Testis (tissue), 3 donors: Measurements from ENCODE around the gene KIF26B. TPM values are rescaled to one million over a fixed set of nuclear protein-coding genes. Genes with fewer than 3 reads are reported as not detected.

Source experiments
- DNase-seq: peaks from one replicate; pipeline ENCODE4 v3.0.0-alpha.2; 2019
- H3K27ac ChIP-seq, 2 donors: fragments of 200-600 bp; sonication (generic); one replicate each; pipeline ENCODE4 v1.5.1; 2019
- H3K27me3 ChIP-seq: fragments of 200-600 bp; sonication (generic); one replicate; pipeline ENCODE4 v1.5.1; 2019
- H3K36me3 ChIP-seq: fragments of 200-600 bp; sonication (generic); one replicate; pipeline ENCODE4 v1.5.1; 2017; ENCODE audit warnings: low read depth; ENCODE audit errors: missing control alignments
- H3K4me1 ChIP-seq: fragments of 200-600 bp; sonication (generic); one replicate; pipeline ENCODE4 v1.5.1; 2019
- H3K4me3 ChIP-seq, 2 donors: fragments of 200-600 bp; sonication (generic); one replicate each; pipeline ENCODE4 v1.5.1; 2017 to 2019
- H3K9me3 ChIP-seq: fragments of 200-600 bp; sonication (generic); one replicate; pipeline ENCODE4 v1.5.1; 2017
- CTCF ChIP-seq, 3 experiments: fragments of 450-650 bp in 2 of 3; fragments of 200-600 bp in 1 of 3; sonication (generic) in 1 of 3; IDR thresholded peaks; one replicate each; pipeline ENCODE4 v1.5.1; 2016 to 2019; ENCODE audit warnings: antibody characterized with exemption in 3 of 3, mild to moderate bottlenecking in 2 of 3, moderate library complexity in 1 of 3
- POLR2A ChIP-seq: fragments of 450-650 bp; IDR thresholded peaks from one replicate; pipeline ENCODE4 v1.6.1; 2017; ENCODE audit warnings: antibody characterized with exemption, mild to moderate bottlenecking, moderate library complexity
- WGBS, 2 donors: methylation state at CpG; one replicate each; pipeline ENCODE4 v1.1.5; 2018; 5-methylcytosine and 5-hydroxymethylcytosine counted together
- intact Hi-C: fragments of 100-400 bp; cut with DNase I; formaldehyde crosslinking; loops from one replicate; pipeline ENCODE4 v1.15.1; 2023; ENCODE audit warnings: low total_unique reads
- polyA plus RNA-seq: library from polyadenylated mRNA; stranded (reverse); fragments of 350-450 nt; fragmentation: Illumina TruSeq; extraction: RNeasy Lipid Tissue Mini Kit (QIAGEN cat#74804); gene quantifications from one replicate; pipeline ENCODE4 v1.2.3, GENCODE V29; 2014; ENCODE audit warnings: low read depth, low replicate concordance; ENCODE audit not compliant: insufficient read depth
- total RNA-seq, 2 donors: library from RNA; depleted of rRNA; stranded (reverse); fragments of >200 nt; gene quantifications; one replicate each; pipeline ENCODE4 v1.2.3, GENCODE V29; 2016

KIF26B gene
- total and polyA plus RNA-seq, 3 donors from 2014 or later, result 3.0 to 4.8 (median 3.1) TPM

DNA sequence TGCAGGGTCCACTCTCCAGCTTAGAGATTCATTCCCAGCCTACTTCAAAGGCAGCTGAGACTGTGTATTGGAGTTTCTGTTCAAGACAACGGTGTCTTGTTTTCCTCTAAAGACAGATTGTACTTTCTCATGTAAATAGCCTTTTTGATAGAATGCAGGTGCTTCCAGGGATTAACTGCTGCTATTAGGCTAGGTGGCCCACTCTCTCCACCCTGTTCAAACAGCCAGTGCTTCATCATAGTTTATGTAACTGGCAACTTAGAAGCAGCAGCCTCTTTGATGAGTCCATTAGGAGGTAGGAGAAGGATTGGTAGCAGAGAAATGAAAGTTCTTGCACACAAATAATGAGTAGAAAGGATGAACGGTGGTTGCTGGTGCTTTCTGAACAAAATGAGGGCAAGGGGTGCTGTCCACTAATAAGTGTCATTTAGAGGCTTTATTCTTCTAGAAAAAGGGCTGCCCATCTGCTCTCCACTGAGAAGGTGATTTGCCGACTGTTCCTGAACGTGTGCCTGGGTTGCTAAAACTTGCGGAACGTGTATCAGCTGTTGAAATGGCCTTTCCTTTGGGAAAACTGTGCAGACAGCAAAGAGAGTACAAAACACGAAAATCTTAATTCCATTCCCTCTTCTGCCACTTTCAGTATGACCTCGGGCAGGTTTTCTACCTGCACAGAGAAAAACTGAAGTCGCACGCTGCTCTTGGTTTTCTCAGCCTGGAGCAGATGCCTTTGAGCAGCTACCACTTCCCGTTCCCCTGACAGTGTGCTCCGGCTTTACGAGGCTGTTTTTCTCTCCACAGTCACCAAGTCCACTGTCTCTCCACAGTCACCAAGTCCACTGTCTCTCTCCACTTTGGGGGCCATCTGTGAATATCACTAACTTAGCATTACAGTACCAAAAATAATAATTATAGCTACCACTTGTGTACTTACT lies 228.9 kb downstream of the KIF26B start:
- no peak for DNase-seq
- 78 to 81% methylated on average over 13 of the region's 13 CpGs for WGBS, 2 donors
- intact Hi-C loops, result no loop called here
- no peaks in the 10 kb centered on the region for H3K36me3 ChIP-seq
- H3K9me3 ChIP-seq, result no peaks in the 10 kb centered on the region
- no peak overlapping the region for H3K27ac ChIP-seq
- TF ChIP-seq POLR2A (no peak), CTCF (IDR thresholded peaks at IDR 0.05) (no peak)
- H3K27me3 ChIP-seq, result no peaks in the 10 kb centered on the region
- no peak overlapping the region for H3K4me3 ChIP-seq
- no peaks in the 10 kb centered on the region for H3K4me1 ChIP-seq

- no peak for DNase-seq
- H3K9me3 ChIP-seq, result no peaks in the 10 kb centered on the region
- H3K36me3 ChIP-seq, result no peaks in the 10 kb centered on the region
- no peaks in the 10 kb centered on the region for H3K27me3 ChIP-seq
- H3K4me1 ChIP-seq, result no peaks in the 10 kb centered on the region
- intact Hi-C loops, result no loop called here
- no peak overlapping the region for H3K27ac ChIP-seq
- TF ChIP-seq POLR2A (no peak), CTCF (IDR thresholded peaks at IDR 0.05) (no peak)
- 87 to 88% methylated on average over 11 of the region's 11 CpGs for WGBS, 2 donors
- H3K4me3 ChIP-seq, result no peak overlapping the region
These were observed 231.6 kb downstream of the KIF26B start for GRCh38 chr1:245386297-245386971.

GRCh38 chr1:245388687-245389086 lies 233.9 kb downstream of the KIF26B start:
- intact Hi-C loops, result no loop called here
- TF ChIP-seq POLR2A, result no peak
- TF ChIP-seq CTCF (IDR thresholded peaks at IDR 0.05), result no peak
- H3K27ac ChIP-seq, result no peak overlapping the region
- DNase-seq, result no peak
- no peak overlapping the region for H3K4me3 ChIP-seq
- no peaks in the 10 kb centered on the region for H3K27me3 ChIP-seq
- no peaks in the 10 kb centered on the region for H3K4me1 ChIP-seq
- no peaks in the 10 kb centered on the region for H3K36me3 ChIP-seq
- 50 to 60% methylated on average over 3 of the region's 3 CpGs for WGBS, 2 donors
- no peaks in the 10 kb centered on the region for H3K9me3 ChIP-seq

DNA sequence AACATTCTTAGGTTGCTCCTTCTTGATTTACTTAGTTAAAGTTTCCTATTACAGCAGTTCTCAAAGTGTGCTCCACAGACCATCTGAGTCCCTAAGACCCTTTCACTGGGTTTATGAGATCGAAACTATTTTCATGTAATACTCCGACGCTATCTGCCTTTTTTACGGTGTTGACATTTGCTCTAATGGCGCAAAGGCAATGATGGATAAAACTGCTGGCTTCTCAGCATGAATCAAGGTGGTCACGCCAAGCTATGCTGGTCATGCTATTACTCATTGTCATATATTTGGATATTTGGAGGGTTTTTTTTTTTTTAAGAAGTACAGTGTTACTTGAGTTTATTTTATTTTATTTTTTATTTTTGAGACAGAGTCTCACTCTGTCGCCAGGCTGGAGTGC lies 235.1 kb downstream of the KIF26B start:
- Histone ChIP-seq H3K4me1 (no peaks in the 10 kb centered on the region), H3K4me3 (no peak overlapping the region), H3K9me3 (no peaks in the 10 kb centered on the region), H3K36me3 (no peaks in the 10 kb centered on the region), H3K27me3 (no peaks in the 10 kb centered on the region), H3K27ac (no peak overlapping the region)
- no peak for DNase-seq
- TF ChIP-seq CTCF (IDR thresholded peaks at IDR 0.05) (no peak), POLR2A (no peak)
- WGBS, 2 donors, result 95 to 96% methylated on average over 7 of the region's 7 CpGs
- intact Hi-C loops, result no loop called here
